ES-I3 (cell line): ENCODE measurements around the gene FAM47E.
"Not testable (repeated sequence)": the region's sequence is repeated elsewhere in the genome, so short reads cannot be mapped to it uniquely, and the experiment has no call there.

Experiments
- H3K36me3 ChIP-seq: 2 replicates; pipeline ENCODE4 v1.6.1; 2013; ENCODE audit warnings: mild to moderate bottlenecking, low read length, control low read depth, moderate library complexity; ENCODE audit not compliant: insufficient read depth
- H3K4me1 ChIP-seq: 2 replicates; pipeline ENCODE4 v1.6.1; 2013; ENCODE audit warnings: mild to moderate bottlenecking, control low read depth, low read length; ENCODE audit not compliant: insufficient read depth
- H3K9ac ChIP-seq: 2 replicates; pipeline ENCODE4 v1.6.1; 2013; ENCODE audit warnings: low read depth, mild to moderate bottlenecking, low read length, moderate library complexity
- H3K9me3 ChIP-seq: 2 replicates; pipeline ENCODE4 v1.6.1; 2013; ENCODE audit warnings: mild to moderate bottlenecking, low read length, moderate library complexity; ENCODE audit not compliant: control insufficient read depth, insufficient read depth

The FAM47E gene

DNA sequence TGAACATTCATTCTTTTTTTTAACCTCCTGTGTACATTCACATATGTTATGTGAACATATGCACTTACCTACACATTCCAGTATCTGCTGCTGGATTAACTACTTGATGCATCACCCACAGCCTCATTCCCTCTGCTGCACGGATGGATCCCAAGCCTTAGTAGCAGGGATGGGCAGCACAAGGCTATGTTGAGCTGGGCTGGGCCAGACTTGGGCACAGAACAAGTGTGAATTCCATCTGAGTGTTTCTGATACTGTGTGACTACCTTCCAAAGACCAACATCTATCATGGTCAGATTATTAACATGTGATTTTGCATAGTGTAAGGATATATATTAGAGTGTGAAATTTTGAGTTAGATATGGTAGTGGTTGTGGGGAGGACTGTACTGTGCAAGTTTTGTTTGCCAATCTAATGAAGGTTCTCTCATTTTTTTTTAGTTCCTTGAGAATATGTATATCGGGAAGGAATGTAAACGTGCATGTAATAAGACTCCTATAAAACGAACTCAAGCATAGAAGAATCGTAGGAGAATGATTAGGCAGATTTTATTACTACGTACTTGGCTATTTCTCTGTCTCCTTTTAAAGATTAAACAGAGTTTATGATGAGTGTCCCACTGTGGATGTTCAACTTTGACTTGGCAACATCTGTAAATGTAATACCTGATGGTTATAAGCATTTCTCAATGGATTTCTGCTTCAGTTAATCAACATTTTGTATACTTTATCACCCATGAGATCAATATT, 31.6 kb downstream of the FAM47E start:
- Histone ChIP-seq H3K9ac (no peak overlapping the region), H3K4me1 (no peaks in the 10 kb centered on the region), H3K9me3 (no peaks in the 10 kb centered on the region), H3K36me3 (no peaks in the 10 kb centered on the region)

DNA sequence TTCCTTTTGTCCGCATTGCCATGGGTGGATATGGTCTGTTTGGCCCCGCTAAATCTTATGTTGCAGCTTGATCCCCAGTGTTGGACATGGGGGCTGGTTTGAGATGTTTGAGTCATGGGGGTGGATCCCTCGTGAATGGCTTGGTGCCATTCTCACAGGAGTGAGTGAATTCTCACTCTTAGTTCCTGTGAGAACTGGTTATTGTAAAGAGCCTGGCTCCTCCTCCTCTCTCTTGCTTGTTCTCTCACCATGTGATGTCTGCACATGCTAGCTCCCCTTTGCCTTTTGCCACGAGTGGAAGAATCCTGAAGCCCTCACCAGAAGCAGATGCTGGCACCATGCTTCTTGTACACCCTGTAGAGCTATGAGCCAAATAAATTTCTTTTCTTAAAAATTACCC, 32.4 kb downstream of the FAM47E start:
- Histone ChIP-seq H3K36me3 (no peaks in the 10 kb centered on the region), H3K9ac (no peak overlapping the region), H3K4me1 (no peaks in the 10 kb centered on the region), H3K9me3 (no peaks in the 10 kb centered on the region)

- not testable (repeated sequence) for H3K9ac ChIP-seq, H3K36me3 ChIP-seq, H3K4me1 ChIP-seq, H3K9me3 ChIP-seq
These were observed 36.3 kb downstream of the FAM47E start for GRCh38 chr4:76287811-76288210.

- Histone ChIP-seq H3K4me1 (no peaks in the 10 kb centered on the region), H3K36me3 (no peaks in the 10 kb centered on the region), H3K9ac (no peak overlapping the region), H3K9me3 (no peaks in the 10 kb centered on the region; the same call in none of the 2 replicates)
These were observed 41.2 kb downstream of the FAM47E start for GRCh38 chr4:76292730-76293129.

DNA sequence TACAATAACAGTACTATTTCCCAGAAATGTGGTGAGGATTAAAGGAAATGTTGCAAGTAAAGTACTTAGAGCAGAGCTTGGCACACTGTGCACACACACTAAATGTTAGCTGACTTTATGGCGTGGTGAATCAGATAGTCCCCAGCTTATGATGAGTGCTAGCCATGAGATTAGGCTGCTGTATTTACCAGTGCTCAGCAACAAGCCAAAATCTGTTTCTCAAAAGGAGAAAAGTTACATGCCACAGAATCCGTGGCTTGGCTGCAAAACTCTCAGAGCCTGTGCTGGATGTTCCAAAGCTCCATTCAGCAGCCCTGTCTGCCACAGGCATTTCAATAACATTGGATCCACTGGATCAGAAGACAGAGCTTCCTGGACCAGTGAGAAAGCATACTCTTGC, 42.3 kb downstream of the FAM47E start:
- Histone ChIP-seq H3K4me1 (no peaks in the 10 kb centered on the region), H3K9ac (no peak overlapping the region)

GRCh38 chr4:76296286-76296820, 44.8 kb downstream of the FAM47E start:
- Histone ChIP-seq H3K9me3 (no peaks in the 10 kb centered on the region; the same call in none of the 2 replicates), H3K4me1 (no peaks in the 10 kb centered on the region; the same call in 1 of the 2 replicates), H3K9ac (no peak overlapping the region), H3K36me3 (no peaks in the 10 kb centered on the region)

More for the DNA sequence above, 42.3 kb downstream of the FAM47E start:
- Histone ChIP-seq H3K9me3 (no peaks in the 10 kb centered on the region; the same call in none of the 2 replicates), H3K36me3 (no peaks in the 10 kb centered on the region)

DNA sequence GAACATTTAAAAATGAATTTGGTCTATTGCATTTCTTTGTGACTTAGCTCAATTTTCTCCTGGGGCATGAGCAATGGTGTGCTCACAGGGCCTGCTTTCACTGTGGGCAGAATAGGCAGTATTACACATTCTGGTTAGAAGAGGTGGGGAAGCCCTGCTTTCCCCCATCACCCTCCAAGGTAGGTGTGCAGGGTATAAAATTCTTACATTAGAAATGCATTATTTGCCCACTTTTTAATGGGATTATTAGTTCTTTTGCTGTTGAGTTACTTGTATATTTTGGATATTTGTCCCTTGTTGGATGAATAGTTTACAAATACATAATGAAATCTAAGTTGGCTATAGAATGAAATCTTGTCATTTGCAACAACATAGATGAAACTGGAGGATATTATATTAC, 46.7 kb downstream of the FAM47E start:
- Histone ChIP-seq H3K4me1 (no peaks in the 10 kb centered on the region; the same call in 1 of the 2 replicates), H3K36me3 (no peaks in the 10 kb centered on the region), H3K9ac (no peak overlapping the region), H3K9me3 (no peaks in the 10 kb centered on the region; the same call in none of the 2 replicates)

GRCh38 chr4:76300012-76300411, 48.5 kb downstream of the FAM47E start:
- no peaks in the 10 kb centered on the region; the same call in 1 of the 2 replicates for H3K4me1 ChIP-seq
- no peaks in the 10 kb centered on the region; the same call in none of the 2 replicates for H3K9me3 ChIP-seq
- H3K9ac ChIP-seq: no peak overlapping the region
- no peaks in the 10 kb centered on the region for H3K36me3 ChIP-seq

GRCh38 chr4:76301068-76301774, 49.7 kb downstream of the FAM47E start:
- no peaks in the 10 kb centered on the region; the same call in 1 of the 2 replicates for H3K4me1 ChIP-seq
- H3K9me3 ChIP-seq: no peaks in the 10 kb centered on the region; the same call in none of the 2 replicates
- H3K36me3 ChIP-seq: no peaks in the 10 kb centered on the region
- no peak overlapping the region for H3K9ac ChIP-seq

DNA sequence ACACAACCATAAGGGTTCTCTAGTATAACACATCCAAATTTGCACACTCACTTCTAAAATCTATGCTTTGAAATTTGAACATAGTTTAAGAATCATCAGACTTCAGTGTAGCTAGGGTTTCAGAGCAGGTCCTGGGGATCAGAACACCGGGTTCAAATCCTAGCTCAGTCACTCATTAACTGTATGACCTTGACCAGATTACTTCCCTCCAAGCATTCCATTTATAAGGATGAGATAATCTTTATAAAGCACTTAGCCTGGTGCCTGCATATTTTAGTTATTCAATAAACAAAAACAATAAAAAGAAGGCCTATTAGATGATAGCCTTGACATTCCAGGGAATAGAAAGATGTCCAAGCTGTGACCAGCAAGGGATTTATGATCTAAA, 50.2 kb downstream of the FAM47E start:
- H3K9me3 ChIP-seq: no peaks in the 10 kb centered on the region; the same call in 1 of the 2 replicates
- H3K9ac ChIP-seq: no peak overlapping the region
- H3K36me3 ChIP-seq: no peaks in the 10 kb centered on the region

DNA sequence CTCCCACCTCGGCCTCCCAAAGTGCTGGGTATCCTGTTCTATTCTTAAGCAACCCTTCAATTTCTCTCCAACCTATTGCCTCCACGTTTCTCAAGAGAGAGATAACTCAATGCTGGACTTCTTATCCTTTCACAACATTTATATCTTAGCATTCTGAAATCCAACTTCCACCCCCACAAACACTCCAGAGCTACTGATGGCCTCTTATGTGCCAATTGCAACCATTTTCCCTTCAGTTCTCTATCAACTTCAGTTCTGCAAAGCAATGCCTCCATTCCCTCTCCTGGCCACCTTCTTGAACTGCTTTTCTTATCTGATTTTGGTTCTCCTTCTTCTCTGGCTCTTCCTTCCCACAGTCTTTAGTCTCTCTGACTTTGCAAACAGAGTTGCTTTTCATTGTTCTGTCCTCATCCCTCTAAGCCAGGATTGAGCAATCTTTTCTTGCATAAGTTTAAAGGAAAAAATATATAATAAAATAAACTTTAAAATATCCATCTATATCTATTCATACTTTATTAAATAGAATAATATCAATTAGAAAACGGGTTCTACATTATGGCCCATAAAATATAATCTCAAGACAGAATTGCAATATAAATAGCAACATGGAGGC, 51.4 kb downstream of the FAM47E start:
- Histone ChIP-seq H3K4me1 (peaks cover 5% of the 10 kb centered on the region; the same call in 1 of the 2 replicates), H3K36me3 (no peaks in the 10 kb centered on the region), H3K9ac (no peak overlapping the region), H3K9me3 (no peaks in the 10 kb centered on the region)

More for the DNA sequence above, 50.2 kb downstream of the FAM47E start:
- no peaks in the 10 kb centered on the region; the same call in 1 of the 2 replicates for H3K4me1 ChIP-seq

GRCh38 chr4:76305033-76305687, 53.6 kb downstream of the FAM47E start:
- H3K4me1 ChIP-seq: peaks cover 5% of the 10 kb centered on the region; the same call in 1 of the 2 replicates
- H3K9me3 ChIP-seq: no peaks in the 10 kb centered on the region
- no peak overlapping the region for H3K9ac ChIP-seq
- no peaks in the 10 kb centered on the region; the same call in 1 of the 2 replicates for H3K36me3 ChIP-seq

- Histone ChIP-seq H3K36me3 (no peaks in the 10 kb centered on the region; the same call in 1 of the 2 replicates), H3K9me3 (no peaks in the 10 kb centered on the region), H3K4me1 (peaks cover 5% of the 10 kb centered on the region; the same call in 1 of the 2 replicates), H3K9ac (peak within 1 kb of the TSS; percentile 76)
These were observed 54.7 kb downstream of the FAM47E start, which contains the start of gene STBD1 for GRCh38 chr4:76305971-76306881. STBD1 (plus strand) TSS chr4:76306733; CDS start chr4:76306770, 37 bp downstream.
